GM12878 (cell line): ENCODE results near the gene MINAR1.

ENCODE experiments used
- EZH2 ChIP-seq: IDR thresholded peaks from 2 replicates; pipeline ENCODE4 v1.6.1; 2012; ENCODE audit warnings: low read depth, mild to moderate bottlenecking, control low read depth, inconsistent platforms, low read length, borderline replicate concordance; ENCODE audit not compliant: control insufficient read depth
- HDAC2 ChIP-seq: fragments of 200-600 bp; sonication (generic); IDR thresholded peaks from 2 replicates; pipeline ENCODE4 v1.6.1; 2017
- HDAC6 ChIP-seq: fragments of 200-600 bp; sonication (generic); IDR thresholded peaks from one replicate; pipeline ENCODE4 v1.8.0; 2017; ENCODE audit warnings: antibody characterized with exemption; ENCODE audit not compliant: unreplicated experiment
- TF ChIP-seq, protein P1 (sequence below), 3 experiments: IDR thresholded peaks in 2 of 3; conservative IDR thresholded peaks in 1 of 3; 2 replicates each; pipeline ENCODE4 v1.5.1; 2011; ENCODE audit warnings: low read depth in 3 of 3, low read length in 3 of 3, mild to moderate bottlenecking in 3 of 3, control low read depth in 2 of 3, moderate library complexity in 2 of 3, inconsistent platforms in 1 of 3, mixed read lengths in 1 of 3; ENCODE audit not compliant: control insufficient read depth in 2 of 3, insufficient read depth in 1 of 3; ENCODE audit errors: extremely low read depth in 1 of 3

DNA sequence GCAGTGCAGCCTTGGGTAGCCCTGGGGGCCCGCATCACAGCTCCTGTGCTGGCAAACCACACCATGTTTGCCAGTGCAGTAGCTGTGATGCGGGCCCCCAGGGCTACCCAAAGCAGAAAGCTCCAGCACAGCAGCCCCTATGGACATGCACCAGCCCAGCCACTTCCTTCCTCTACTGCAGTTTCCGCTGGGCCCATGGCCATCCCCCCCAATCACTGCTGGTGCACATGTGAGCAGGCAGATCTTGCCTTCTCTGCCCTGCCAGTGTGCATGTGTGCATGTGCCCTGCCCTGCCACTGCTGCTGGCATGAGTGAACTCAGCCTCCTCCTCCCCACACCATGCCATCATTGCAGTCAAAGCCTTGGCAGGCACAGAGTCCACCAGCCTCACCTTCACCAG, 20.1 kb upstream of the MINAR1 start:
- TF ChIP-seq EZH2 (no peak), HDAC6 (no peak), HDAC2 (no peak)
- TF ChIP-seq, protein P1, sequence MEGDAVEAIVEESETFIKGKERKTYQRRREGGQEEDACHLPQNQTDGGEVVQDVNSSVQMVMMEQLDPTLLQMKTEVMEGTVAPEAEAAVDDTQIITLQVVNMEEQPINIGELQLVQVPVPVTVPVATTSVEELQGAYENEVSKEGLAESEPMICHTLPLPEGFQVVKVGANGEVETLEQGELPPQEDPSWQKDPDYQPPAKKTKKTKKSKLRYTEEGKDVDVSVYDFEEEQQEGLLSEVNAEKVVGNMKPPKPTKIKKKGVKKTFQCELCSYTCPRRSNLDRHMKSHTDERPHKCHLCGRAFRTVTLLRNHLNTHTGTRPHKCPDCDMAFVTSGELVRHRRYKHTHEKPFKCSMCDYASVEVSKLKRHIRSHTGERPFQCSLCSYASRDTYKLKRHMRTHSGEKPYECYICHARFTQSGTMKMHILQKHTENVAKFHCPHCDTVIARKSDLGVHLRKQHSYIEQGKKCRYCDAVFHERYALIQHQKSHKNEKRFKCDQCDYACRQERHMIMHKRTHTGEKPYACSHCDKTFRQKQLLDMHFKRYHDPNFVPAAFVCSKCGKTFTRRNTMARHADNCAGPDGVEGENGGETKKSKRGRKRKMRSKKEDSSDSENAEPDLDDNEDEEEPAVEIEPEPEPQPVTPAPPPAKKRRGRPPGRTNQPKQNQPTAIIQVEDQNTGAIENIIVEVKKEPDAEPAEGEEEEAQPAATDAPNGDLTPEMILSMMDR (IDR thresholded peaks at IDR 0.05 in 2 of 3, conservative IDR thresholded peaks at IDR 0.05 in 1 of 3; ENCODE audit: control insufficient read depth in 2 of 3, extremely low read depth in 1 of 3, insufficient read depth in 1 of 3, low read depth in 3 of 3, low read length in 3 of 3), result no peak
